ENCODE results near the gene TBC1D22A.

The TBC1D22A gene

GRCh38 chr22:46857142-46857884, 94.9 kb downstream of the TBC1D22A start:
- DNase-seq (ENCODE audit: low read depth in 1 of 2, low spot score in 1 of 2), result no peak

GRCh38 chr22:46857885-46858143, 95.4 kb downstream of the TBC1D22A start:
- no peak for DNase-seq (ENCODE audit: low read depth in 1 of 2, low spot score in 1 of 2)

- no peak for DNase-seq (ENCODE audit: low read depth in 1 of 2, low spot score in 1 of 2)
Observed at GRCh38 chr22:46858181-46858771, 95.8 kb downstream of the TBC1D22A start.

GRCh38 chr22:46860562-46860961, 98.1 kb downstream of the TBC1D22A start:
- no peak for DNase-seq (ENCODE audit: low read depth in 1 of 2, low spot score in 1 of 2)

- DNase-seq (ENCODE audit: low read depth in 1 of 2, low spot score in 1 of 2), result no peak
Observed at GRCh38 chr22:46861468-46862367, 99.3 kb downstream of the TBC1D22A start.

GRCh38 chr22:46862418-46863324, 100.2 kb downstream of the TBC1D22A start:
- DNase-seq (ENCODE audit: low read depth in 1 of 2, low spot score in 1 of 2), result no peak

GRCh38 chr22:46863794-46864193, 101.3 kb downstream of the TBC1D22A start:
- DNase-seq (ENCODE audit: low read depth in 1 of 2, low spot score in 1 of 2), result no peak

GRCh38 chr22:46864314-46865051, 102.0 kb downstream of the TBC1D22A start:
- DNase-seq (ENCODE audit: low read depth in 1 of 2, low spot score in 1 of 2), result no peak

GRCh38 chr22:46865052-46865434, 102.6 kb downstream of the TBC1D22A start:
- no peak for DNase-seq (ENCODE audit: low read depth in 1 of 2, low spot score in 1 of 2)

GRCh38 chr22:46865642-46866041, 103.2 kb downstream of the TBC1D22A start:
- DNase-seq (ENCODE audit: low read depth in 1 of 2, low spot score in 1 of 2), result no peak

GRCh38 chr22:46866591-46866990, 104.1 kb downstream of the TBC1D22A start:
- DNase-seq (ENCODE audit: low read depth in 1 of 2, low spot score in 1 of 2), result no peak

GRCh38 chr22:46867106-46867505, 104.7 kb downstream of the TBC1D22A start:
- no peak for DNase-seq (ENCODE audit: low read depth in 1 of 2, low spot score in 1 of 2)

GRCh38 chr22:46869329-46869728, 106.9 kb downstream of the TBC1D22A start:
- no peak for DNase-seq (ENCODE audit: low read depth in 1 of 2, low spot score in 1 of 2)

- DNase-seq (ENCODE audit: low read depth in 1 of 2, low spot score in 1 of 2), result no peak
Observed at GRCh38 chr22:46869831-46870441, 107.5 kb downstream of the TBC1D22A start.

GRCh38 chr22:46871826-46872225, 109.4 kb downstream of the TBC1D22A start:
- no peak for DNase-seq (ENCODE audit: low read depth in 1 of 2, low spot score in 1 of 2)

- DNase-seq (ENCODE audit: low read depth in 1 of 2, low spot score in 1 of 2), result no peak
Observed at GRCh38 chr22:46875089-46875488, 112.6 kb downstream of the TBC1D22A start.

GRCh38 chr22:46876357-46876934, 114.0 kb downstream of the TBC1D22A start:
- no peak for DNase-seq (ENCODE audit: low read depth in 1 of 2, low spot score in 1 of 2)

GRCh38 chr22:46878191-46878948, 115.9 kb downstream of the TBC1D22A start:
- DNase-seq (ENCODE audit: low read depth in 1 of 2, low spot score in 1 of 2), result no peak

- DNase-seq (ENCODE audit: low read depth in 1 of 2, low spot score in 1 of 2), result no peak
Observed at GRCh38 chr22:46879083-46879482, 116.6 kb downstream of the TBC1D22A start.
